Common myeloid progenitor, CD34-positive (primary cell): ENCODE results near the gene NLRP5.

ENCODE experiments used
- CTCF ChIA-PET: fragments of 350-600 bp; sonication (Branson Sonifier 250); formaldehyde crosslinking; loops from one replicate; lab custom pipeline; 2021; ENCODE audit warnings: antibody characterized with exemption; lab: Charles Lee
- POLR2A ChIA-PET: fragments of 350-600 bp; sonication (Branson Sonifier 250); formaldehyde crosslinking; loops from one replicate; lab custom pipeline; 2021; ENCODE audit warnings: antibody characterized with exemption; lab: Charles Lee
- DNase-seq, 3 donors: peaks; one replicate each; pipeline versions ENCODE4 v3.0.0 to v3.0.0-alpha.2; 2013
- H3K27ac ChIP-seq, 2 experiments: 1 replicate in 1 of 2; 2 replicates in 1 of 2; pipeline ENCODE4 v1.7.0; 2013; ENCODE audit warnings: inconsistent platforms in 2 of 2, low read length in 2 of 2, mild to moderate bottlenecking in 2 of 2, low read depth in 1 of 2, moderate library complexity in 1 of 2; ENCODE audit not compliant: severe bottlenecking in 2 of 2, insufficient read depth in 1 of 2, poor library complexity in 1 of 2
- H3K27me3 ChIP-seq, 5 experiments: replicated peaks in 2 of 5; 1 replicate in 3 of 5; 2 replicates in 2 of 5; pipeline versions ENCODE4 v1.6.1 to v1.7.0; 2013; ENCODE audit warnings: low read length in 4 of 5, mild to moderate bottlenecking in 2 of 5, moderate library complexity in 2 of 5, inconsistent platforms in 1 of 5; ENCODE audit not compliant: insufficient read depth in 5 of 5, control insufficient read depth in 4 of 5
- H3K36me3 ChIP-seq, 4 experiments: 1 replicate in 2 of 4; 2 replicates in 2 of 4; pipeline versions ENCODE4 v1.6.1 to v1.7.0; 2013; ENCODE audit warnings: low read length in 3 of 4, control low read depth in 1 of 4, mild to moderate bottlenecking in 1 of 4; ENCODE audit not compliant: control insufficient read depth in 4 of 4, insufficient read depth in 4 of 4
- H3K4me1 ChIP-seq, 4 experiments: 1 replicate in 3 of 4; 2 replicates in 1 of 4; pipeline versions ENCODE4 v1.6.1 to v1.7.1; 2013; ENCODE audit warnings: low read length in 3 of 4, mild to moderate bottlenecking in 3 of 4, control low read depth in 1 of 4, inconsistent platforms in 1 of 4, moderate library complexity in 1 of 4; ENCODE audit not compliant: control insufficient read depth in 4 of 4, insufficient read depth in 4 of 4; ENCODE audit errors: control extremely low read depth in 1 of 4
- H3K4me3 ChIP-seq, 7 experiments: 1 replicate in 4 of 7; 2 replicates in 3 of 7; pipeline versions ENCODE4 v1.5.1 to v1.7.0; 2013; ENCODE audit warnings: mild to moderate bottlenecking in 7 of 7, low read length in 6 of 7, moderate library complexity in 6 of 7, inconsistent platforms in 2 of 7, low read depth in 2 of 7, control low read depth in 1 of 7; ENCODE audit not compliant: insufficient read depth in 4 of 7, control insufficient read depth in 1 of 7; ENCODE audit errors: extremely low read depth in 1 of 7
- H3K9me3 ChIP-seq, 5 experiments: 1 replicate in 4 of 5; 2 replicates in 1 of 5; pipeline versions ENCODE4 v1.6.1 to v1.7.1; 2013; ENCODE audit warnings: low read length in 4 of 5, mild to moderate bottlenecking in 2 of 5, inconsistent platforms in 1 of 5, low read depth in 1 of 5, moderate library complexity in 1 of 5; ENCODE audit not compliant: control insufficient read depth in 4 of 5, insufficient read depth in 2 of 5; ENCODE audit errors: control extremely low read depth in 1 of 5
- WGBS: methylation state at CpG from one replicate; pipeline ENCODE4 v1.1.5; 2013; ENCODE audit not compliant: insufficient coverage; 5-methylcytosine and 5-hydroxymethylcytosine counted together

The NLRP5 gene

GRCh38 chr19:56084835-56085536 is 98.4 kb downstream of the NLRP5 start:
- ChIA-PET POLR2A (no interaction called here), CTCF (interaction anchor here (1.2 to 2.5 kb wide), 3 partner anchors 8 to 87 kb away, joined by 3 to 6 read pairs (median 4); no protein-coding TSS in a partner anchor)
- Histone ChIP-seq H3K27me3 (peaks cover 0 to 5% (median 0%) of the 10 kb centered on the region in 5 experiments), H3K4me3 (no peak overlapping the region), H3K4me1 (peaks cover 0 to 12% (median 10%) of the 10 kb centered on the region in 4 experiments), H3K27ac (no peak overlapping the region), H3K36me3 (peaks cover 2 to 31% (median 24%) of the 10 kb centered on the region in 4 experiments), H3K9me3 (no peaks in the 10 kb centered on the region)
- WGBS, result 91% methylated on average over 18 of the region's 18 CpGs
- DNase-seq, result no peak

GRCh38 chr19:56085571-56086275 is 99.1 kb downstream of the NLRP5 start:
- CTCF ChIA-PET, result interaction anchor here (1.2 to 2.5 kb wide), 3 partner anchors 9 to 86 kb away, joined by 3 to 6 read pairs (median 4); no protein-coding TSS in a partner anchor

GRCh38 chr19:56086671-56087430 is 100.3 kb downstream of the NLRP5 start:
- CTCF ChIA-PET, result interaction anchor here (1.5 to 2.5 kb wide), 2 partner anchors 9 to 10 kb away, joined by 4 to 6 read pairs; no protein-coding TSS in a partner anchor
- Histone ChIP-seq H3K9me3 (no peaks in the 10 kb centered on the region), H3K36me3 (peaks cover 2 to 46% (median 31%) of the 10 kb centered on the region in 4 experiments), H3K27me3 (peaks cover 0 to 3% (median 0%) of the 10 kb centered on the region in 5 experiments), H3K27ac (no peak overlapping the region), H3K4me1 (peaks cover 0 to under 1% (median 0%) of the 10 kb centered on the region in 4 experiments), H3K4me3 (no peak overlapping the region)
- WGBS, result 89% methylated on average over 43 of the region's 49 CpGs
- no peak for DNase-seq
- POLR2A ChIA-PET, result no interaction called here

More at GRCh38 chr19:56085571-56086275, 99.1 kb downstream of the NLRP5 start:
- H3K36me3 ChIP-seq, result peaks cover 2 to 37% (median 27%) of the 10 kb centered on the region in 4 experiments
- WGBS, result 95% methylated on average over 6 of the region's 10 CpGs
- no peak overlapping the region for H3K27ac ChIP-seq
- no peak overlapping the region for H3K4me3 ChIP-seq
- DNase-seq, result no peak
- H3K27me3 ChIP-seq, result peaks cover 0 to 5% (median 0%) of the 10 kb centered on the region in 5 experiments
- POLR2A ChIA-PET, result no interaction called here
- no peaks in the 10 kb centered on the region for H3K9me3 ChIP-seq
- H3K4me1 ChIP-seq, result peaks cover 0 to 11% (median 8%) of the 10 kb centered on the region in 4 experiments

- peaks cover 2 to 51% (median 36%) of the 10 kb centered on the region in 4 experiments for H3K36me3 ChIP-seq
- POLR2A ChIA-PET, result no interaction called here
- CTCF ChIA-PET, result no interaction called here
Observed at GRCh38 chr19:56087647-56088496, 101.3 kb downstream of the NLRP5 start.

GRCh38 chr19:56088497-56089215 is 102.1 kb downstream of the NLRP5 start:
- H3K36me3 ChIP-seq, result peaks cover 2 to 58% (median 43%) of the 10 kb centered on the region in 4 experiments
- H3K4me1 ChIP-seq, result no peaks in the 10 kb centered on the region
- H3K9me3 ChIP-seq, result peaks cover 0 to 11% (median 3%) of the 10 kb centered on the region in 5 experiments
- no peak overlapping the region for H3K27ac ChIP-seq
- no peak for DNase-seq
- H3K27me3 ChIP-seq, result no peaks in the 10 kb centered on the region
- H3K4me3 ChIP-seq, result no peak overlapping the region
- WGBS, result 98% methylated on average over 52 of the region's 66 CpGs
- ChIA-PET POLR2A (no interaction called here), CTCF (no interaction called here)

More at GRCh38 chr19:56087647-56088496, 101.3 kb downstream of the NLRP5 start:
- Histone ChIP-seq H3K27me3 (no peaks in the 10 kb centered on the region), H3K9me3 (peaks cover 0 to 4% (median 3%) of the 10 kb centered on the region in 5 experiments), H3K27ac (no peak overlapping the region), H3K4me1 (no peaks in the 10 kb centered on the region), H3K4me3 (no peak overlapping the region)
- 95% methylated on average over 82 of the region's 104 CpGs for WGBS
- no peak for DNase-seq

GRCh38 chr19:56089344-56089743 is 102.8 kb downstream of the NLRP5 start:
- H3K27ac ChIP-seq, result no peak overlapping the region
- no peak for DNase-seq
- peaks cover 2 to 60% (median 44%) of the 10 kb centered on the region in 4 experiments for H3K36me3 ChIP-seq
- POLR2A ChIA-PET, result no interaction called here
- no peaks in the 10 kb centered on the region for H3K27me3 ChIP-seq
- no peak overlapping the region for H3K4me3 ChIP-seq
- no peaks in the 10 kb centered on the region for H3K4me1 ChIP-seq
- H3K9me3 ChIP-seq, result peaks cover 0 to 12% (median 3%) of the 10 kb centered on the region in 5 experiments
- CTCF ChIA-PET, result interaction anchor here (0.8 to 1.0 kb wide), 2 partner anchors 8 to 10 kb away, joined by 3 read pairs; no protein-coding TSS in a partner anchor
- WGBS, result 99% methylated on average over 14 of the region's 14 CpGs
